Right lobe of liver (tissue), 6 donors: Measurements from ENCODE around the gene CDX1. TPM values are rescaled to one million over a fixed set of nuclear protein-coding genes. Genes with fewer than 3 reads are reported as not detected.
A peak's percentile ranks its signal among the peaks of the same experiment; 100 is the strongest.

ENCODE experiments used
- ATAC-seq, 4 donors: fragments of 200-7000 bp; cut with Tn5 transposase; one replicate each; pipeline ENCODE4 v1.9.1; 2020; ENCODE audit warnings: mild to moderate bottlenecking in 4 of 4, moderate library complexity in 4 of 4
- DNase-seq, 3 donors: peaks; one replicate each; pipeline ENCODE4 v3.0.0-alpha.2; 2020
- H3K27ac ChIP-seq, 3 donors: fragments of 200-600 bp; one replicate each; pipeline ENCODE4 v1.8.0; 2022
- H3K27me3 ChIP-seq, 2 donors: fragments of 200-600 bp; one replicate each; pipeline ENCODE4 v1.8.0; 2022
- H3K36me3 ChIP-seq, 4 donors: fragments of 200-600 bp; sonication (generic) in 1 of 4; one replicate each; pipeline versions ENCODE4 v1.5.1 to v1.8.0; 2017 to 2022; ENCODE audit warnings: control low read depth in 1 of 4
- H3K4me1 ChIP-seq, 4 donors: fragments of 200-600 bp; sonication (generic) in 1 of 4; one replicate each; pipeline versions ENCODE4 v1.5.1 to v1.8.0; 2017 to 2022; ENCODE audit warnings: control low read depth in 1 of 4
- H3K4me3 ChIP-seq, 3 donors: fragments of 200-600 bp; one replicate each; pipeline ENCODE4 v1.8.0; 2022
- H3K9me3 ChIP-seq, 4 donors: fragments of 200-600 bp; sonication (generic) in 1 of 4; one replicate each; pipeline versions ENCODE4 v1.5.1 to v1.8.0; 2017 to 2022; ENCODE audit warnings: control low read depth in 1 of 4
- POLR2A ChIP-seq: fragments of 450-650 bp; IDR thresholded peaks from one replicate; pipeline ENCODE4 v1.6.1; 2017; ENCODE audit warnings: antibody characterized with exemption, mild to moderate bottlenecking
- WGBS: methylation state at CpG from one replicate; pipeline ENCODE4 v1.1.6; 2018; ENCODE audit warnings: low coverage, low lambda C conversion rate; ENCODE audit not compliant: insufficient coverage; ENCODE audit errors: missing lambda C conversion rate; 5-methylcytosine and 5-hydroxymethylcytosine counted together
- intact Hi-C, 2 donors: fragments of 100-400 bp; cut with DNase I; formaldehyde crosslinking; loops; one replicate each; pipeline versions ENCODE4 v1.11.2 to v1.14.1; 2022
- total RNA-seq, 6 experiments: library from RNA; depleted of rRNA in 2 of 6; stranded (reverse); fragments of >200 nt in 2 of 6; fragmentation: NEBNext Ultra II Directional in 3 of 6; extraction: Animal tissue kit (Norgen Biotek cat#: 25700) in 3 of 6; gene quantifications; one replicate each; pipeline versions ENCODE4 v1.1.0 to v1.2.4, GENCODE V29; 2016 to 2023
- TF ChIP-seq, protein P1 (sequence below), 4 donors: fragments of 200-600 bp in 3 of 4; fragments of 450-650 bp in 1 of 4; IDR thresholded peaks; one replicate each; pipeline versions ENCODE4 v1.5.1 to v1.8.0; 2016 to 2022; ENCODE audit warnings: antibody characterized with exemption in 4 of 4, mild to moderate bottlenecking in 2 of 4
- donor health status: DM: no; HTN: yes; CAD: no.
- donor health status: DM: no; HTN: no; CAD: no.
- donor health status: DM: no; HTN: no; CAD: no.
- donor health status: DM: no; HTN: yes; CAD: no.
- donor health status: DM: no; HTN: yes; CAD: no.

CDX1 gene
- total RNA-seq, 6 experiments from 2014 or later: not detected

DNA sequence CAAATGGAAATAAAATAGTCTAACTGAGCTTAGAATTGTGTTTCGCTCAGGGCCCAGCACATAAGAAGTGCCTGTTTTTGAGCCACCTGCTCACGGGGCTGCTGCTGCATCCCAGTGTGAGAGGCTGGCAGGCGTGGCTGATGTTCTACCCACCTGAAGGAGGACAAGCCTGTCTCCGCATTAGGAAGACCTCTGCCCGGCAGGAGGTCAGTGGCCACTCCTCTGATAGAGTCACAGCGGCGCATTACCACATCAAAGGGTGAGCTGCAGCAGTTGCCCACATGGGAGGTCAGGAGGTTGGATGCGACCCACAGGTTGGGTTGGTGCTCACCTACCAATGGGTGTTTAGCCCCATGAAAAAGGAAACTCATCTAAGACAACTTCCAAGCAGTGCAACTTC is 19.6 kb downstream of the CDX1 start:
- no peak for TF ChIP-seq POLR2A
- TF ChIP-seq, protein P1, sequence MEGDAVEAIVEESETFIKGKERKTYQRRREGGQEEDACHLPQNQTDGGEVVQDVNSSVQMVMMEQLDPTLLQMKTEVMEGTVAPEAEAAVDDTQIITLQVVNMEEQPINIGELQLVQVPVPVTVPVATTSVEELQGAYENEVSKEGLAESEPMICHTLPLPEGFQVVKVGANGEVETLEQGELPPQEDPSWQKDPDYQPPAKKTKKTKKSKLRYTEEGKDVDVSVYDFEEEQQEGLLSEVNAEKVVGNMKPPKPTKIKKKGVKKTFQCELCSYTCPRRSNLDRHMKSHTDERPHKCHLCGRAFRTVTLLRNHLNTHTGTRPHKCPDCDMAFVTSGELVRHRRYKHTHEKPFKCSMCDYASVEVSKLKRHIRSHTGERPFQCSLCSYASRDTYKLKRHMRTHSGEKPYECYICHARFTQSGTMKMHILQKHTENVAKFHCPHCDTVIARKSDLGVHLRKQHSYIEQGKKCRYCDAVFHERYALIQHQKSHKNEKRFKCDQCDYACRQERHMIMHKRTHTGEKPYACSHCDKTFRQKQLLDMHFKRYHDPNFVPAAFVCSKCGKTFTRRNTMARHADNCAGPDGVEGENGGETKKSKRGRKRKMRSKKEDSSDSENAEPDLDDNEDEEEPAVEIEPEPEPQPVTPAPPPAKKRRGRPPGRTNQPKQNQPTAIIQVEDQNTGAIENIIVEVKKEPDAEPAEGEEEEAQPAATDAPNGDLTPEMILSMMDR (IDR thresholded peaks at IDR 0.05): no peak
- ATAC-seq: peak in 2 of 4 donors; percentile 7 to 46
- no peak overlapping the region for H3K27ac ChIP-seq
- H3K4me3 ChIP-seq: no peak overlapping the region
- H3K9me3 ChIP-seq: no peaks in the 10 kb centered on the region
- no peak for DNase-seq
- 90% methylated on average over 2 of the region's 8 CpGs for WGBS
- no peaks in the 10 kb centered on the region for H3K27me3 ChIP-seq
- H3K4me1 ChIP-seq: peaks cover 0 to 16% (median 7%) of the 10 kb centered on the region in 4 donors
- intact Hi-C loops: no loop called here
- H3K36me3 ChIP-seq: no peaks in the 10 kb centered on the region

- Histone ChIP-seq H3K9me3 (no peaks in the 10 kb centered on the region), H3K4me1 (peaks cover 0 to 16% (median 7%) of the 10 kb centered on the region in 4 donors), H3K27ac (no peak overlapping the region), H3K36me3 (no peaks in the 10 kb centered on the region), H3K27me3 (no peaks in the 10 kb centered on the region), H3K4me3 (no peak overlapping the region)
- DNase-seq (no peak), ATAC-seq (no peak)
- intact Hi-C loops: no loop called here
- TF ChIP-seq POLR2A: no peak
- TF ChIP-seq, protein P1 (IDR thresholded peaks at IDR 0.05): no peak
- WGBS: 65% methylated on average over 3 of the region's 4 CpGs
These were observed 20.3 kb downstream of the CDX1 start for GRCh38 chr5:150186897-150187296.

DNA sequence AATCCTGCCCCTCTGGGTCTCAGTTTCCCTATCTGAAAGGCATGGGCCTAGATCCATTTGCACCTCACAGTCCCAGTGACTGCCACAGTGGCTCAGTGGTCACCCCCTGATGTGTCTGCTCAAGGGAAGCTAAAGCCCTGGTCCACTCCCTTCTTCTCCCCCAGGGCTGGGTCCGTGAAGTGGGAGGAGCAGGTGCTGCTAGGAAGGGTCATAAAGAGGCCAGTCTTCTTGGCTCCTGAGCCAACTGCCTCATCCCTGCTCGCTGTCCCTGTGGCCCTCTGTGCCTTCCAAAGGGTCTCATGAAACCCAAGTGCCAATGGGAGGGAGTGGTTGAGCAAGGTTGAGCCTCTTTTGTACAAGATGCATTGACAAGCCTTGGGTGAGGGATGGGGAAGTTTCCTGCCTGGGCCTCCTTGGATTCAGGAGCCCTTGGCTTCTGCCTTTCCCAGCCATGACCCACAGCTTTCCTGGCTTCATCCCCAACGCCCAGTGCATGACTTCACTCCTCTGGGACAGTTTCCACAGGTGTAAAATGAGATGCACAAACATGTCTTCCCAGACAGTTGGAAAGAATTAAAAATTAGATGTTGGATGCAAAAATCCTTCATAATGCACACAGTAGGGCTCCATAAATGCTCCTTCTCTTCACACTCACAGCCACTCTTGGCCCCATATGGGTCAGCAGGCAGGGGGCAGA is 21.7 kb downstream of the CDX1 start:
- H3K36me3 ChIP-seq: no peaks in the 10 kb centered on the region
- no peak overlapping the region for H3K4me3 ChIP-seq
- TF ChIP-seq, protein P1 (IDR thresholded peaks at IDR 0.05): no peak
- TF ChIP-seq POLR2A: no peak
- peaks cover 0 to 16% (median 7%) of the 10 kb centered on the region in 4 donors for H3K4me1 ChIP-seq
- H3K27ac ChIP-seq: no peak overlapping the region
- DNase-seq (no peak), ATAC-seq (no peak)
- no peaks in the 10 kb centered on the region for H3K27me3 ChIP-seq
- WGBS: 100% methylated on average over 1 of the region's 3 CpGs
- H3K9me3 ChIP-seq: no peaks in the 10 kb centered on the region
- intact Hi-C loops: no loop called here

DNA sequence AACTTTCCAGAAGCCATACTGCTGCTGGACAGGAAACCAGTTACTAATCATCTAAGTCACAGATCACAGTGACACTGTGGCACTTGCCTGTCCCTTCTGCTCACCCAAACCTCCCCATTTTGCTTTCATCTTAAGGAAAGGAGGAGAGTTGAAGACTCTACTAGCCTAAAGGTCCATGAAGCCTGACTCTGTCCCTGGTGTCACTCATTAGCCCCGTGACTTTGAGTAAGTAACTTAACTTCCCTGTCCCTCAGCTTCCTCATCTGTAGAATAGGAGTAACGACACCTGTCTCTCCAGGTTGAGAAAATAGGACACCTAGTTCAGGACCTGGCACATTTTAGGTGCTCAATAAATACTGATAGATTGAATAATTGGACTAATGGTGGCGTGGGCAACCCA is 22.7 kb downstream of the CDX1 start:
- Histone ChIP-seq H3K9me3 (no peaks in the 10 kb centered on the region), H3K27me3 (no peaks in the 10 kb centered on the region), H3K27ac (no peak overlapping the region), H3K4me1 (peaks cover 0 to 16% (median 7%) of the 10 kb centered on the region in 4 donors), H3K36me3 (no peaks in the 10 kb centered on the region), H3K4me3 (no peak overlapping the region)
- no peak for DNase-seq
- 70% methylated on average over 3 of the region's 3 CpGs for WGBS
- intact Hi-C loops: no loop called here
- no peak for ATAC-seq
- no peak for TF ChIP-seq POLR2A
- TF ChIP-seq, protein P1 (IDR thresholded peaks at IDR 0.05): no peak
